NCI-H128 (cell line): ENCODE results near the gene HAND2.

ENCODE experiments used
- DNase-seq: peaks from one replicate; lab custom pipeline; 2025; ENCODE audit not compliant: unreplicated experiment; lab: John Stamatoyannopoulos, UW

Gene HAND2

GRCh38 chr4:173529477-173530325 is at the start of gene HAND2:
Gene HAND2, minus strand, starts transcription at chr4:173530229. Its CDS starts 940 bp downstream, at chr4:173529289.
- DNase-seq: no peak

DNA sequence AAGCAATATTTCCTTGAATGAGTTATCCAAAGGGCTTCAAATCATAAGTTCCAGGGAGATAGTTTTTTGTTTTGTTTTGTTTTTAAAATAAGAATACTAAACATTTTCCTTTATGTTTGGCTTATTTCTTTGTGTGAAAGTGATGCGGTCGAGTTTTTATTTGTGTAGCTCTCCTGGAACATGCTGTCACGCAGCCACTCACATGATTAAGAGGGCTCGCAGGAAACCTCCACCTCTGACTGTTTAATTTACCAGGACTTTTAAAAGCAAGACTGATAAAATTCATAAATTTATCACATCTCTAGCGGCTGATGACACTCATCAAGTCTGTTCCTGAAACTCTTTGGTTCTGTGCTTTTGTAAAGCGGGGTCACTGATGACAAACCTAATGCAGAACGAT is 48.9 kb upstream of the HAND2 start:
- no peak for DNase-seq

GRCh38 chr4:173577963-173578362 is 47.9 kb upstream of the HAND2 start:
- no peak for DNase-seq

DNA sequence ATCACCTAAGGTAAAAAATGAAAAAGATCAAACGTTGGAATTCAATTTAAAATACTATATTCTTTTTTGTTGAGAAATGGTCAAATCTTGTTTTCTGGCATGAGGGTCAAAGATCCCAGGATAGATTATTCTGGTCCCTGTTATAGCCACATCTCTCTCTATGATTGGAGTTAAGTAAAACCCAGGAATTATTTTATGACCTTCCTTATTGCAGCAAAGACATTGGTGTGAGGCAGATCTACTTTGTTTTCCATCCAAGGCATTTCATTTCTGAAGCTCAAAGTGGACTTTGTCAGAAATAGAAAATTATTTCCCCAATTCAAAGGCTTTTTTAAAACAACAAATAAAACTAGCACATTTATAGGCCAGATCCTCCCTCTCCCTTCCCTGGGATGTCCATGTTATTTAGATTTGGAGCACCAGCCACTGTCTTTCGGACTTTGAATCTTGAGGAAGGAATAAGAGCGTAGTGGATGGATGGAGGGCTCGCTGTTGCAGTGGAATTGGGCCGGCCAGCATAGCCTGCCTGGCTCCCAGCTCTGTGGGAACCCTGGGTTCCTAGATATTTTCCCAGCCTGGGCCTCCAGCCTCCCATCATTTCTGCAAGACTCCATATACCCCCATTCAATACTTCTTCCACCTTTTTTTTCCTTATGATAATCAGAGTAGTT is 45.6 kb upstream of the HAND2 start:
- DNase-seq: no peak

GRCh38 chr4:173573725-173574124 is 43.7 kb upstream of the HAND2 start:
- no peak for DNase-seq

- no peak for DNase-seq
Observed at GRCh38 chr4:173573286-173573685, 43.3 kb upstream of the HAND2 start.

- DNase-seq: no peak
Observed at GRCh38 chr4:173572493-173573129, 42.6 kb upstream of the HAND2 start.

DNA sequence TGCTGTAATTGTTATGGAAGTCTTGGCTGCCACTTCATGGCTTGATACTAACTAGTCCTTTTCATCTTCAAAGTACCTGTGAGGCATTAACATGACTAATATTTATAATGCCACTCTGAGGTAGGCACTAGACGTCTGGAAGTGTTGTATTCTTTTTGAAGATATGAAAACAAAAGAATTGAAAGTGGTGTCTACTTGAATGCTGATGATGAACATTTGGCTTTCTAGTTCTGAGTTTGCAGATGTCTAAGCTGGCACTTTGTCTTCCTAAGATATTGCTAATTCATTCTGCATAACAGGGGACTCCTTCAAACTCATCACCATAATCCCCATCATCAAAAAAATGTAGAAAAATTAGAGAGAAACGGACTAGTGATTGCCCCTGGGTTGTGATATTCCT is 41.6 kb upstream of the HAND2 start:
- DNase-seq: no peak

GRCh38 chr4:173565281-173565680 is 35.3 kb upstream of the HAND2 start:
- DNase-seq: no peak

DNA sequence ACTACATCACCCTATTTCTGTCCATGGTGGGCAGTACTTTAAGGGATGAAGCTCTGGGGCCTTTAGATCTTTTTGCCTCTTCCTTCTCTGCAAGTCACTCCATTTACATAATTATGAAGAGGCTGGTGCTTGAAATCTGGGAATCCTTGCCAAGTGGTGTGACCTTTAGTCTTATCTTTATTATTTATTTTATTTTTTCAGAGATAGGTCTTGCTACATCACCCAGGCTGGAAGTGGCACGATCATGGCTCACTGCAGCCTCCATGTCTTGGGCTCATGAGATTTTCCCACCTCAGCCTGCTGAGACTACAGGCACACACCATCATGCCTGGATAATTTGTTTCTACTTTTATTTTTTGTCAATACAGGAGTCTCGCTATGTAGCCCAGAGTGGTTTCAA is 34.4 kb upstream of the HAND2 start:
- no peak for DNase-seq

- DNase-seq: no peak
Observed at GRCh38 chr4:173560896-173561295, 30.9 kb upstream of the HAND2 start.

DNA sequence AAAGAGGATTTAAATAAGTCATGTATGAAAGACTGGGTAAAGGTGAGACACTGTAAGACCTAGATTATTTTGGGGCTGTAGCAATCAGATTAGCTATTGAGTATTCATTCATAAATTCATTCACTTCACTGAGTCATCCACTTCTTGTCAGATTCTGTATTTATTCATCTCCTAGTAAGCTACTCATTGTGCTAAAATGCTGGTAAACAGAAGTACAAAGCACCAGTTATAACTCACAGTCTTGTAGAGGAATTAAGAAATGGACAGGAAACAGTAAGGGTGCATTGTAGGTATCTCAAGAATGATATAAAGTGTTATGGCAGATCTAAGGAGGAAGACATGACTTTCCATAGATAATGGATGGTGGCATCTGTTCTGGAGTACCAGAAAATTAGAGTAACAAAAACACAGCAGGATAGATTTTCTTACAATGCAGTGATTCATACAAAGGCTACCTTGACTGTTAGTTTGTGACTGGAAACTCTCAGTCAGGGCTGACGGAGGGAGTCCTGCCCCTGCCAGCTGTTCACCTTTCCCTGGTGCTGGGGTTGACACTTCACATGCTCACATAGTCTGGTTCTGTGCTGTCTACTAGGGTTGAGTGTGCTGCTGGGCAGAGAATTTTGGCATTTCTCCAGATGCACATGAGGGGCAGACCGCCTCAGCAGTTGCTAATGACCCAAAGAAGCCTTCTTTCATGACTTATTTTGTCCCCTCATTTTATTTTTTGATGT is 26.5 kb upstream of the HAND2 start:
- no peak for DNase-seq

DNA sequence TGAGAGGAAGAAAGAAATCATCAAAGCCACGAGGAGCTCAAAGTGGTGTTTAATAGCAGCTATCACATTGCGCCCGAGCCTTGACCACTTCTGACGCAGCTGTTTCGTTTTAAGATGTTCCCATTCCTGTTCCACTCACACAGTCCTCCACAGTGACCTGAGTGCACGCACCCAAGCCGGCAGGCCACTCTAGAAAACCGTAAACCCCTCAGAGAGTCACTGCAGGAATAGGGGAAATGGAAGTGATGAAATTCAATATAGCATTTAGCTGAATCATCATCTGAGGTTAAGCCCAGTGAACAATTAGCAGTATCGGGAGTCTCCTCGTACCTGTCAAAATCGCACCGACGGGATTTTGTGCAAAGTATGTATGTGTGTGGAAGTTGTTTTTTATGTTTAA is 17.9 kb upstream of the HAND2 start:
- no peak for DNase-seq

DNA sequence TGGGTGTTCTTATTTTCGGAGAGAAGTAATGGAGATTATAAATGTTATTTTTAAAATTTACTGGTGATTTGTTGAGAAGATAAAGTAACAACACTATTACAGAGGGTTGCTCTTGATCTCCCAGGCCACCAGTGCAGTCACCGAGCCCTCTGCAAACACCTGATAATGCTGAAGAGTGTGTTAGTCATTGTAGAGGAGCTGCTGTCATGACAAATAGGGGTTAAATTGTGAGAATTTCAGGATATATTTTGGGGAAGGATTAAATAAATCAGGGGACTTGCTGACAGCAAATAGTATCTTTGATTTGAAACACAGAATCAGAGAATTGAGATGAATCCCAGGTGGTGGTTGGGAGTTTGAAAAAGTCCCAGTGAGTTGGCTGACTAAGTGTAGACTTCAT is 16.7 kb upstream of the HAND2 start:
- no peak for DNase-seq

- no peak for DNase-seq
Observed at GRCh38 chr4:173545440-173545839, 15.4 kb upstream of the HAND2 start.

DNA sequence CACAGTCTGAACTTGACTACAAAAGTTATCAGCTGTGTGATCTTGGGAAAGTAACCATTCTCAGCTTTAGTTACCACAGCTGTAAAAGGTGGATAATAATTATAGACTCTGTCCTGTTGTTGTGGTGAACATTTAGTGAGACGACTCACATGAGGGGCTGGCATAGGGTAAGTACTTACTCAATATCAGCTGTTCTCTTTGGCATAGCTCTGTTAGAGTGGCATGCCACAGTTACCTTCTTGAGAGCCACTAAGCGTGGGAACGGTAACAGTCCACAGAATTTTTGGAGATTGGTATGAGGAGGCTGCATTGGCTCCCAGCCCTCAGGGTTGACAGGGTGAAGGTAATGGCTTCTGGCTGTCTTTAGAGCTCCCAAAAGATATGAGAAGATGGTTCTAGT is 13.2 kb upstream of the HAND2 start:
- no peak for DNase-seq

DNA sequence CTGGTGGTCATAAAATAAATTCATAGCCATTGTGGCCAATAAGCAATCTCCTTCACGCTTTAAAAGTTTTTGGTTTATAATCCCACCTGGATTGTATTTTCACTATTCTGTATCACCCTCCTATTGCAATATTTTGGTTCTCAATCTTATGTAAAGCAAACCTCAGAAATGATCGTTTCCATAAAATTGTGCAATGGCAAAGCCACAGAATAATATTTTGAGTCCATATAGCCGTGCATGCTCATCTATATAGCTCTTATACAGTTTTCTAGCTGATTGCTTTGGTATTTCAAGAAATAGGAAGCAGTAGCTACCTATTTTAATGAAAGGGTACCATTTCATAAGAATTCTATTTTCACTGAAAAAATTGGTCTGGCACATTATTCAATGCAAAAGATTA is 10.0 kb upstream of the HAND2 start:
- no peak for DNase-seq

DNA sequence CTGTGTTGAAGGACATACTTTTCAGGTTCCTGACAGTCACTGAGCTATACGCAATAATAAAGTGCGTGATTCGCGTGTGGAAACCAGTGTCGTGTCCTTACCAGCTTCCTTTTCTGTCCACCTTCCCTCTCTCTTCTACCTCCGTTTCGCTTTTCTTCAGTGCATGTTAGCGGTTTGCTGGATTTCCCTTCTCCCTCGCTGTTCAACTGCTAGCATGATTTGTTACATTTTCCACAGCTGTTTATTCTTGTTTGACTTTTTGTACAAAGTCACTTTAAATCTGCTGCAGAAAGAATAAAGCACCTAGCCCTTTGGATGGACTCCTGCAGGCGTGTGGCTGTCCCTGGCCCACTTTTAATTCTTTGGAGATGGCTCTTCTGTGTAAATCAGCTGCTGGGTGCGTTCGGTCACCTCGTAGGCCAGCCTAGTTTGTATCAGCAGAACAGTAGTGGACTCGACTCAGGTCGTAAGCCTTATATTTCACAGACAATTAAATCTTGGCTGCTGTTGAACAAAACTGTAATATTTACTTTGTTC is 8.9 kb upstream of the HAND2 start:
- DNase-seq: no peak

DNA sequence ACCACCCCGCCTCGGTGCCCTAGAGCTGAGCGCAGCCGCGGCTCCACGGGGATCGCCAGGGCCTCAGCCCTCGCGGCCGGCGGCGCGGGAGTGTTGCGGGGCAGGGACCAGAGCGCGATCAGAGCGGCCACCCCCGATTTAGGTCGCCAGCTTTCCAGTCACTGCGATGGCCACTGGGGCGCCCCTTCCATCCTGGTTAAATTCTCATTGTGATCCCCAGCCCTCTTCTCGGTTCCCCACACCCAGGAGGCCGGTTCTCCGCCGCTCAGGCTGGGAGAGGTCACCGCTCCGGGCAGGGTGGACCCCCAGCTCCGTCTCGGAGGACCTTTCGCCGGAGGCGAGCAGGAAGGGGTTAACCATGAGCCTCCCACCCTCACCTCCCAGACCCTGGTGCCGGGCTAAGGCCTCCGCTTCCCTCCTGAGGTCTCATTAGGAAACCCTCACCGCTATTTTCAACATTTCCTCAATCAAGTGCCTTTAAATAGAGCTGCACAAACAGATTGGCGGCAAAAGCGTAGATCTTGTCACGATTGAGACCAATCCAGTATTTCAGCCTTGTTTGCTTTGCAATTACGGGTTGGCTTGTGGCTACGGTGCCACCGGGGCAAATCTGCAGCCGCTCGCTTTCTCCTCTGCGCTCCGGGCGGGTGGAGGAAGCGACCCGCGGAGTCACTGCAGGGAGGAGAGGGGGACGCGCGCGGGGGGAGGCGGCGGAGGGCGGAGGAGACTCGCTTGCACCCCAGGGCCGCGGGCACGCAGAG is 8.3 kb upstream of the HAND2 start:
- no peak for DNase-seq

DNA sequence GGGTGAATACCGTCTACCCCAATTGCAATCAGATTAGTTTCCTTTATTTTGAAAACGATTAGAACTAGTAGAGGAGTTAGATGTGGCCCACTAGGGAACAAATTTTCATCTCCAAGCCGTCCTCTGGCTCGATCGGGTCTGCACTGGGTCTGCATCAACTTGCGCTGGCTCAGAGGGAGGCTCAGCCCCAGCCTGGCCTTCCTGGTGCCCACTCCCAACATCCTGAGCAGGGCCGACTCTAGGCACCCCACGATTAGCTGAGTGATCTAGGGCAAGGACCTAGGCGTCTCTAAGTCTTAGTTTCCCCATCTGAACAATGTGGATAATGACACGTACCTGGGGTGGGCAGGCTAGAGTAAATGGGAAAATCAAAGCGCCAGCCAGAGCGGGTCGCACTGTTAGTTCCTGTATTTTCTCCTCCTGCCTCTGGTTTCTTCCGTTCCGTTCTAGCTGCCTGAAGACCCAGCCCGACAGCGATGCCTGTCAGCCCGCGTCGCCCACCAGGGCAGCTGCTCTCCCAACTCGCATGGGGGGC is 7.7 kb upstream of the HAND2 start:
- DNase-seq: no peak
